H1 (cell line): ENCODE measurements around the gene METTL6. TPM values are rescaled to one million over a fixed set of nuclear protein-coding genes. Genes with fewer than 3 reads are reported as not detected.
"Not testable (repeated sequence)": the region's sequence is repeated elsewhere in the genome, so short reads cannot be mapped to it uniquely, and the experiment has no call there.

Experiments used
- CTCF ChIA-PET: fragments of 300-600 bp; sonication (Branson Sonifier 250); formaldehyde crosslinking; loops from one replicate; lab custom pipeline; 2021; ENCODE audit not compliant: partially characterized antibody; lab: Charles Lee
- POLR2A ChIA-PET: fragments of 300-600 bp; sonication (Branson Sonifier 250); formaldehyde crosslinking; loops from one replicate; lab custom pipeline; 2021; ENCODE audit warnings: inconsistent platforms; ENCODE audit not compliant: partially characterized antibody; lab: Charles Lee
- DNase-seq, 2 experiments: peaks; one replicate each; pipeline versions ENCODE4 v3.0.0 to v3.0.0-alpha.2; 2010 to 2022; ENCODE audit warnings: low spot score in 2 of 2, low read depth in 1 of 2, mixed read lengths in 1 of 2
- FAIRE-seq: peaks from 2 replicates; lab custom pipeline; 2011; peaks lifted over from hg19 to GRCh38; lab: Jason Lieb, UNC
- H2AFZ ChIP-seq: 2 replicates; pipeline ENCODE4 v1.8.1; 2012; ENCODE audit warnings: low read length, inconsistent platforms
- H2AK5ac ChIP-seq: 2 replicates; pipeline ENCODE4 v1.6.1; 2013; ENCODE audit warnings: low read depth, low read length
- H2BK120ac ChIP-seq: replicated peaks from 2 replicates; pipeline ENCODE3; 2013; ENCODE audit warnings: low read depth, low read length, inconsistent platforms
- H2BK12ac ChIP-seq: 2 replicates; pipeline ENCODE4 v1.6.1; 2013; ENCODE audit warnings: low read depth, low read length
- H2BK15ac ChIP-seq: 2 replicates; pipeline ENCODE4 v1.6.1; 2013; ENCODE audit warnings: low read length
- H2BK20ac ChIP-seq: 2 replicates; pipeline ENCODE4 v1.6.1; 2013; ENCODE audit warnings: low read length
- H2BK5ac ChIP-seq: 2 replicates; pipeline ENCODE4 v1.6.1; 2013; ENCODE audit warnings: low read depth, low read length
- H3K14ac ChIP-seq: 2 replicates; pipeline ENCODE4 v1.6.1; 2013; ENCODE audit warnings: inconsistent platforms; ENCODE audit not compliant: insufficient read length
- H3K18ac ChIP-seq: 2 replicates; pipeline ENCODE4 v1.6.1; 2013; ENCODE audit warnings: low read length; ENCODE audit errors: extremely low read depth
- H3K23ac ChIP-seq: 2 replicates; pipeline ENCODE4 v1.6.1; 2013; ENCODE audit warnings: inconsistent platforms; ENCODE audit not compliant: insufficient read length
- H3K23me2 ChIP-seq: 2 replicates; pipeline ENCODE4 v1.6.1; 2013; ENCODE audit warnings: low read depth, low read length
- H3K27ac ChIP-seq: 2 replicates; pipeline ENCODE4 v1.6.1; 2011; ENCODE audit warnings: low read depth, low read length, inconsistent platforms
- H3K27me3 ChIP-seq, 4 experiments: replicated peaks in 1 of 4; 1 replicate in 1 of 4; 2 replicates in 3 of 4; pipeline versions ENCODE4 v1.6.1 to v1.8.1; 2011 to 2013; ENCODE audit warnings: low read length in 3 of 4, mild to moderate bottlenecking in 3 of 4, inconsistent platforms in 2 of 4, mixed read lengths in 2 of 4, moderate library complexity in 1 of 4; ENCODE audit not compliant: control insufficient read depth in 3 of 4, insufficient read depth in 3 of 4; ENCODE audit errors: extremely low read depth in 1 of 4
- H3K36me3 ChIP-seq, 4 experiments: 2 replicates each; pipeline versions ENCODE4 v1.6.1 to v1.8.1; 2011 to 2013; ENCODE audit warnings: mild to moderate bottlenecking in 4 of 4, low read length in 3 of 4, moderate library complexity in 2 of 4, control low read depth in 1 of 4, inconsistent platforms in 1 of 4; ENCODE audit not compliant: insufficient read depth in 4 of 4, control insufficient read depth in 2 of 4
- H3K4ac ChIP-seq: replicated peaks from 2 replicates; pipeline ENCODE3; 2013; ENCODE audit warnings: low read length, low read depth, mixed read lengths, inconsistent platforms; ENCODE audit not compliant: insufficient read length
- H3K4me1 ChIP-seq, 4 experiments: replicated peaks in 1 of 4; 1 replicate in 1 of 4; 2 replicates in 3 of 4; pipeline versions ENCODE4 v1.6.1 to v1.8.1; 2011 to 2013; ENCODE audit warnings: low read length in 3 of 4, inconsistent platforms in 2 of 4, mixed read lengths in 1 of 4; ENCODE audit not compliant: insufficient read depth in 4 of 4, control insufficient read depth in 3 of 4
- H3K4me2 ChIP-seq, 2 experiments: 2 replicates each; pipeline versions ENCODE4 v1.6.1 to v1.8.1; 2011 to 2013; ENCODE audit warnings: low read depth in 2 of 2, low read length in 2 of 2, control low read depth in 1 of 2, inconsistent platforms in 1 of 2, mild to moderate bottlenecking in 1 of 2; ENCODE audit not compliant: insufficient read depth in 1 of 2
- H3K4me3 ChIP-seq, 4 experiments: fragments of 200-600, 300-600 bp in 1 of 4; sonication (generic), shearing (Covaris generic), sonication (Bioruptor Twin) in 1 of 4; 2 replicates each; pipeline versions ENCODE4 v1.5.1 to v1.8.1; 2011 to 2016; ENCODE audit warnings: low read length in 4 of 4, low read depth in 3 of 4, control low read depth in 2 of 4, inconsistent platforms in 2 of 4, mild to moderate bottlenecking in 2 of 4, mixed read lengths in 1 of 4, moderate library complexity in 1 of 4; ENCODE audit not compliant: insufficient read depth in 2 of 4; ENCODE audit errors: extremely low read depth in 1 of 4
- H3K56ac ChIP-seq: replicated peaks from 2 replicates; pipeline ENCODE3; 2013; ENCODE audit warnings: low read depth, mild to moderate bottlenecking, mixed read lengths, low read length, inconsistent platforms; ENCODE audit not compliant: insufficient read length
- H3K79me1 ChIP-seq: 2 replicates; pipeline ENCODE4 v1.6.1; 2013; ENCODE audit warnings: low read depth, low read length, control low read depth
- H3K79me2 ChIP-seq, 2 experiments: 2 replicates each; pipeline versions ENCODE4 v1.6.1 to v1.8.1; 2012 to 2013; ENCODE audit warnings: low read length in 2 of 2, mild to moderate bottlenecking in 2 of 2, inconsistent platforms in 1 of 2; ENCODE audit not compliant: insufficient read depth in 2 of 2, control insufficient read depth in 1 of 2
- H3K9ac ChIP-seq, 4 experiments: replicated peaks in 1 of 4; 1 replicate in 1 of 4; 2 replicates in 3 of 4; pipeline versions ENCODE4 v1.6.1 to v1.8.1; 2011 to 2013; ENCODE audit warnings: low read depth in 3 of 4, low read length in 3 of 4, control low read depth in 2 of 4, mild to moderate bottlenecking in 2 of 4, moderate library complexity in 2 of 4, inconsistent platforms in 1 of 4; ENCODE audit errors: extremely low read depth in 1 of 4
- H3K9me3 ChIP-seq, 2 experiments: 2 replicates each; pipeline versions ENCODE4 v1.6.1 to v1.8.1; 2012 to 2013; ENCODE audit warnings: mild to moderate bottlenecking in 2 of 2, moderate library complexity in 2 of 2, control low read depth in 1 of 2, inconsistent platforms in 1 of 2, low read depth in 1 of 2, low read length in 1 of 2, mixed read lengths in 1 of 2; ENCODE audit not compliant: insufficient read depth in 2 of 2
- H4K20me1 ChIP-seq, 2 experiments: replicated peaks in 1 of 2; 2 replicates each; pipeline versions ENCODE3 to v1.8.1; 2011 to 2013; ENCODE audit warnings: inconsistent platforms in 2 of 2, low read length in 2 of 2, mild to moderate bottlenecking in 1 of 2; ENCODE audit not compliant: insufficient read depth in 2 of 2, control insufficient read depth in 1 of 2
- H4K5ac ChIP-seq: 2 replicates; pipeline ENCODE4 v1.6.1; 2013; ENCODE audit warnings: low read length, low read depth, mixed read lengths, inconsistent platforms; ENCODE audit not compliant: insufficient read length
- H4K8ac ChIP-seq: 2 replicates; pipeline ENCODE4 v1.8.0; 2013; ENCODE audit warnings: mild to moderate bottlenecking, moderate library complexity, low read length, inconsistent platforms; ENCODE audit not compliant: insufficient read depth; ENCODE audit errors: extremely low read depth
- H4K91ac ChIP-seq: replicated peaks from 2 replicates; pipeline ENCODE3; 2013; ENCODE audit warnings: low read length, mixed read lengths, inconsistent platforms; ENCODE audit not compliant: insufficient read length
- WGBS, 2 experiments: shearing (Covaris generic) in 1 of 2; methylation state at CpG; one replicate each; pipeline versions ENCODE4 v1.1.6 to v1.1.7; 2013 to 2015; ENCODE audit warnings: low lambda C conversion rate in 2 of 2, mixed read lengths in 2 of 2, inconsistent platforms in 1 of 2, low coverage in 1 of 2, missing lambda C conversion rate in 1 of 2; ENCODE audit not compliant: insufficient replicate concordance in 2 of 2, insufficient coverage in 1 of 2, insufficient read length in 1 of 2; ENCODE audit errors: extremely low coverage in 1 of 2, missing lambda C conversion rate in 1 of 2; 5-methylcytosine and 5-hydroxymethylcytosine counted together
- polyA plus RNA-seq, 7 experiments: library from polyadenylated mRNA; depleted of rRNA in 3 of 7; stranded (reverse) in 5 of 7; unstranded in 2 of 7; fragments of >200 nt in 5 of 7; fragments of 200-250 nt in 2 of 7; gene quantifications; 1 replicate in 5 of 7; 2 replicates in 1 of 7; 4 replicates in 1 of 7; pipeline versions ENCODE4 v1.2.1 to v1.2.3, GENCODE V29; 2011 to 2013; ENCODE audit warnings: missing spikeins in 2 of 7, mixed read lengths in 2 of 7
- total RNA-seq: library from RNA; stranded (reverse); fragmentation: NEBNext Ultra II Directional; extraction: Animal tissue kit (Norgen Biotek cat#: 25700); gene quantifications from 2 replicates; pipeline ENCODE4 v1.2.1, GENCODE V29; 2021

METTL6 gene
- total and polyA plus RNA-seq, 2 of the 8 experiments (the other 6 are each of a cell fraction or from before 2014, with no cell fraction given), result 18.4 to 20.0 TPM

GRCh38 chr3:15388335-15388734, 39.0 kb downstream of the METTL6 start:
- CTCF ChIA-PET, result interaction anchor here (1.2 to 6.2 kb wide), 4 partner anchors 9 to 120 kb away, joined by 4 to 28 read pairs (median 8); no protein-coding TSS in a partner anchor
- H3K27me3 ChIP-seq, result not testable (repeated sequence)

More at GRCh38 chr3:15388335-15388734, 39.0 kb downstream of the METTL6 start:
- H3K79me1 ChIP-seq, H4K5ac ChIP-seq, H3K27ac ChIP-seq, H2BK20ac ChIP-seq, H3K14ac ChIP-seq, FAIRE-seq, H2AK5ac ChIP-seq, H3K79me2 ChIP-seq, H4K91ac ChIP-seq, H3K4me3 ChIP-seq, H3K23me2 ChIP-seq, H3K9me3 ChIP-seq, H2BK12ac ChIP-seq, H3K18ac ChIP-seq, DNase-seq, H2AFZ ChIP-seq, POLR2A ChIA-PET, H3K9ac ChIP-seq, H3K23ac ChIP-seq, H4K8ac ChIP-seq, H3K56ac ChIP-seq, H3K4ac ChIP-seq, H3K4me1 ChIP-seq, H3K4me2 ChIP-seq, H4K20me1 ChIP-seq, H2BK120ac ChIP-seq, H2BK15ac ChIP-seq, H2BK5ac ChIP-seq, H3K36me3 ChIP-seq: not testable (repeated sequence)
- 81% methylated on average over 3 of the region's 3 CpGs; no CpG with 5 or more reads in 1 of the 2 experiments for WGBS, 2 experiments
